ENCODE data around the gene CACNA1C. TPM values are rescaled to one million over a fixed set of nuclear protein-coding genes. Genes with fewer than 3 reads are reported as not detected.

The CACNA1C gene
- total RNA-seq, 3 donors from 2014 or later = 2.6 to 11.8 (median 9.5) TPM

- TF ChIP-seq, protein P1, sequence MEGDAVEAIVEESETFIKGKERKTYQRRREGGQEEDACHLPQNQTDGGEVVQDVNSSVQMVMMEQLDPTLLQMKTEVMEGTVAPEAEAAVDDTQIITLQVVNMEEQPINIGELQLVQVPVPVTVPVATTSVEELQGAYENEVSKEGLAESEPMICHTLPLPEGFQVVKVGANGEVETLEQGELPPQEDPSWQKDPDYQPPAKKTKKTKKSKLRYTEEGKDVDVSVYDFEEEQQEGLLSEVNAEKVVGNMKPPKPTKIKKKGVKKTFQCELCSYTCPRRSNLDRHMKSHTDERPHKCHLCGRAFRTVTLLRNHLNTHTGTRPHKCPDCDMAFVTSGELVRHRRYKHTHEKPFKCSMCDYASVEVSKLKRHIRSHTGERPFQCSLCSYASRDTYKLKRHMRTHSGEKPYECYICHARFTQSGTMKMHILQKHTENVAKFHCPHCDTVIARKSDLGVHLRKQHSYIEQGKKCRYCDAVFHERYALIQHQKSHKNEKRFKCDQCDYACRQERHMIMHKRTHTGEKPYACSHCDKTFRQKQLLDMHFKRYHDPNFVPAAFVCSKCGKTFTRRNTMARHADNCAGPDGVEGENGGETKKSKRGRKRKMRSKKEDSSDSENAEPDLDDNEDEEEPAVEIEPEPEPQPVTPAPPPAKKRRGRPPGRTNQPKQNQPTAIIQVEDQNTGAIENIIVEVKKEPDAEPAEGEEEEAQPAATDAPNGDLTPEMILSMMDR (IDR thresholded peaks at IDR 0.05) = no peak
- TF ChIP-seq POLR2AphosphoS5 (IDR thresholded peaks at IDR 0.05) (no peak), POLR2A (IDR thresholded peaks at IDR 0.05) (no peak)
- Histone ChIP-seq H3K36me3 (no peaks in the 10 kb centered on the region), H3K9me3 (no peaks in the 10 kb centered on the region), H3K4me3 (no peak overlapping the region), H3K27ac (no peak overlapping the region), H3K27me3 (no peaks in the 10 kb centered on the region), H3K4me1 (no peaks in the 10 kb centered on the region)
- intact Hi-C loops (cut with DNase I; ENCODE audit: low total_unique reads) = no loop called here
- no peak for DNase-seq (ENCODE audit: low spot score in 2 of 2)
Measured at GRCh38 chr12:2144951-2145350, 92.2 kb downstream of the CACNA1C start.

DNA sequence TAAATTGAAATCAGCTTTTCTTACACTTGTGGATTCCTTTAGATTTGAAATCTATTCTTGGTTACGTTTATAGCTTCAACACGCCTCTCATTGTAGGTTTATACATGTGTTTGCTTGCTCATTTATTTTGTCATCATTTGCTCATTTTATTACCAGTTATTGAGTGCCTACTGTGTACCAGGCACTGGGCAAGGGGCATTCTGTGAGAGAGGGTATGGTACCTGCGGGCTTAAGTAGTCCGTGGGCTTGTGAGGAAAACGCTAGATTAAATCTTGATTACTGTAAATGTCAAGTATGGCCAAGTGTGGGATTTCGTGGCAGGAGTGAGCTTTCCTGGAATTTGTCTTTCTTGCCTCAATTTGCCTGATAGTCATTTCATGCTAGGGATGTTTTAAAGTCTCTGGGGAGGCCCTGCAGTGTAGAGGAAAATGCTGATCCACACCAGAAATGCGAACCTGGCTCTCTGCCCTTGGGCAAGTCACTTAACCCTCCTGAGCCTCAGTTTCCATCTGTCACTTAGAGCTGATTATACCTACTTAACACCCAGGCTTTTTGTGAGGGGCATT, 92.7 kb downstream of the CACNA1C start:
- Histone ChIP-seq H3K27ac (no peak overlapping the region), H3K9me3 (no peaks in the 10 kb centered on the region), H3K27me3 (no peaks in the 10 kb centered on the region), H3K4me3 (no peak overlapping the region), H3K36me3 (no peaks in the 10 kb centered on the region), H3K4me1 (no peaks in the 10 kb centered on the region)
- TF ChIP-seq POLR2AphosphoS5 (IDR thresholded peaks at IDR 0.05) (no peak), POLR2A (IDR thresholded peaks at IDR 0.05) (no peak)
- TF ChIP-seq, protein P1 (IDR thresholded peaks at IDR 0.05) = no peak
- no peak for DNase-seq (ENCODE audit: low spot score in 2 of 2)
- intact Hi-C loops (cut with DNase I; ENCODE audit: low total_unique reads) = no loop called here

DNA sequence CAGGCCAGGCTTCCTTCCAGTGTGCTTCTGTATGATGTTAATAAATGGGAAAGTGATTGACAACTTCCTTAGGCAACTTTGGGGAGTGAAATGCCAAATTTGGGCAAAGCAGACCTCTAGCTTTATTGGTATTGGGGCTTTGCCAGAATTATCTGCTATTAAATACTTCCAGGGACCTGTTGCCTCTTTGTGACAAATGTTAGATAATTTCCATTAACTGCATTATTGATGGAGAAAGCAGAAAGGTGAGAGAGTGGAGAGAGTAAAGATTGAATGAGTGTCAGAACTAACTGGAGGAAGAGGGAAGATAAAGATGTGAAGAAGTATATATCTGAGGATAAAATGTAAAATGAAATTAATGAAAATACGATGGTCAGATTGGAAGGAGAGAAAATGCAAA, 94.5 kb downstream of the CACNA1C start:
- TF ChIP-seq POLR2A (IDR thresholded peaks at IDR 0.05) (no peak), POLR2AphosphoS5 (IDR thresholded peaks at IDR 0.05) (no peak)
- TF ChIP-seq, protein P1 (IDR thresholded peaks at IDR 0.05) = no peak
- DNase-seq (ENCODE audit: low spot score in 2 of 2) = no peak

GRCh38 chr12:2149091-2149490, 96.3 kb downstream of the CACNA1C start:
- peaks cover 4 to 11% of the 10 kb centered on the region in 2 donors for H3K4me1 ChIP-seq
- no peak overlapping the region for H3K4me3 ChIP-seq
- no peaks in the 10 kb centered on the region for H3K36me3 ChIP-seq
- TF ChIP-seq POLR2AphosphoS5 (IDR thresholded peaks at IDR 0.05) (no peak), POLR2A (IDR thresholded peaks at IDR 0.05) (no peak)
- TF ChIP-seq, protein P1 (IDR thresholded peaks at IDR 0.05) = no peak
- H3K27me3 ChIP-seq = no peaks in the 10 kb centered on the region
- intact Hi-C loops (cut with DNase I; ENCODE audit: low total_unique reads) = no loop called here
- DNase-seq (ENCODE audit: low spot score in 2 of 2) = no peak
- H3K27ac ChIP-seq = no peak overlapping the region
- no peaks in the 10 kb centered on the region for H3K9me3 ChIP-seq

More for the DNA sequence above, 94.5 kb downstream of the CACNA1C start:
- Histone ChIP-seq H3K4me3 (no peak overlapping the region), H3K27me3 (no peaks in the 10 kb centered on the region), H3K4me1 (no peaks in the 10 kb centered on the region), H3K9me3 (no peaks in the 10 kb centered on the region), H3K27ac (no peak overlapping the region), H3K36me3 (no peaks in the 10 kb centered on the region)
- intact Hi-C loops (cut with DNase I; ENCODE audit: low total_unique reads) = no loop called here

GRCh38 chr12:2150833-2151232, 98.0 kb downstream of the CACNA1C start:
- H3K4me3 ChIP-seq = no peak overlapping the region
- H3K27ac ChIP-seq = no peak overlapping the region
- no peak for DNase-seq (ENCODE audit: low spot score in 2 of 2)
- H3K36me3 ChIP-seq = no peaks in the 10 kb centered on the region
- H3K4me1 ChIP-seq = peaks cover 4 to 12% of the 10 kb centered on the region in 2 donors
- no peak for TF ChIP-seq POLR2AphosphoS5 (IDR thresholded peaks at IDR 0.05)
- no peak for TF ChIP-seq POLR2A (IDR thresholded peaks at IDR 0.05)
- TF ChIP-seq, protein P1 (IDR thresholded peaks at IDR 0.05) = no peak
- intact Hi-C loops (cut with DNase I; ENCODE audit: low total_unique reads) = no loop called here
- H3K27me3 ChIP-seq = no peaks in the 10 kb centered on the region
- H3K9me3 ChIP-seq = no peaks in the 10 kb centered on the region
